Memory B cell (primary cell): ENCODE data around the gene RBBP8NL.
A peak's percentile ranks its signal among the peaks of the same experiment; 100 is the strongest.

Experiments used
- ATAC-seq: fragments of 150-1000 bp; cut with Tn5 transposase; 2 replicates; pipeline ENCODE4 v1.10.0; 2021; ENCODE audit warnings: low read depth, mild to moderate bottlenecking, moderate library complexity
- DNase-seq, 2 donors: peaks; one replicate each; pipeline ENCODE4 v3.0.0; 2022; ENCODE audit warnings: low spot score in 2 of 2
- H3K27ac Mint-ChIP-seq: one replicate; pipeline ENCODE4 v1.8.0; 2022; ENCODE audit warnings: mild to moderate bottlenecking, moderate library complexity, mixed read lengths
- H3K27me3 Mint-ChIP-seq: one replicate; pipeline ENCODE4 v1.8.0; 2022; ENCODE audit warnings: mixed read lengths
- H3K36me3 Mint-ChIP-seq: one replicate; pipeline ENCODE4 v1.8.0; 2022; ENCODE audit warnings: mild to moderate bottlenecking, mixed read lengths
- H3K4me1 Mint-ChIP-seq: one replicate; pipeline ENCODE4 v1.8.0; 2022; ENCODE audit warnings: mixed read lengths
- H3K4me3 Mint-ChIP-seq: one replicate; pipeline ENCODE4 v1.8.0; 2022; ENCODE audit warnings: mild to moderate bottlenecking, moderate library complexity, mixed read lengths
- H3K9me3 Mint-ChIP-seq: one replicate; pipeline ENCODE4 v1.8.0; 2022; ENCODE audit warnings: mixed read lengths

Gene RBBP8NL

GRCh38 chr20:62395311-62396242, 31.8 kb downstream of the RBBP8NL start:
- Mint-ChIP-seq H3K4me1 (peaks cover 7% of the 10 kb centered on the region), H3K36me3 (peaks cover 10% of the 10 kb centered on the region), H3K27me3 (no peaks in the 10 kb centered on the region), H3K27ac (no peak overlapping the region), H3K4me3 (no peak overlapping the region), H3K9me3 (peaks cover 4% of the 10 kb centered on the region)
- DNase-seq = no peak
- ATAC-seq = no peak

- DNase-seq = no peak
Measured at GRCh38 chr20:62394248-62395245, 32.8 kb downstream of the RBBP8NL start.

GRCh38 chr20:62393830-62394229, 33.5 kb downstream of the RBBP8NL start:
- H3K27me3 Mint-ChIP-seq = no peaks in the 10 kb centered on the region
- no peak for ATAC-seq
- H3K4me3 Mint-ChIP-seq = no peak overlapping the region
- peaks cover 4% of the 10 kb centered on the region for H3K9me3 Mint-ChIP-seq
- peaks cover 7% of the 10 kb centered on the region for H3K4me1 Mint-ChIP-seq
- H3K36me3 Mint-ChIP-seq = peaks cover 15% of the 10 kb centered on the region
- no peak for DNase-seq
- no peak overlapping the region for H3K27ac Mint-ChIP-seq

More at GRCh38 chr20:62394248-62395245, 32.8 kb downstream of the RBBP8NL start:
- no peak for ATAC-seq
- no peak overlapping the region for H3K27ac Mint-ChIP-seq
- peaks cover 4% of the 10 kb centered on the region for H3K9me3 Mint-ChIP-seq
- peaks cover 12% of the 10 kb centered on the region for H3K36me3 Mint-ChIP-seq
- peaks cover 7% of the 10 kb centered on the region for H3K4me1 Mint-ChIP-seq
- H3K27me3 Mint-ChIP-seq = no peaks in the 10 kb centered on the region
- no peak overlapping the region for H3K4me3 Mint-ChIP-seq

GRCh38 chr20:62393335-62393665, 34.0 kb downstream of the RBBP8NL start:
- DNase-seq = no peak
- Mint-ChIP-seq H3K4me1 (peaks cover 7% of the 10 kb centered on the region), H3K9me3 (peaks cover 4% of the 10 kb centered on the region), H3K27ac (no peak overlapping the region), H3K36me3 (peaks cover 15% of the 10 kb centered on the region), H3K27me3 (no peaks in the 10 kb centered on the region), H3K4me3 (no peak overlapping the region)
- no peak for ATAC-seq

GRCh38 chr20:62392621-62393334, 34.6 kb downstream of the RBBP8NL start:
- ATAC-seq (no peak), DNase-seq (no peak)
- Mint-ChIP-seq H3K36me3 (peaks cover 10% of the 10 kb centered on the region), H3K27me3 (no peaks in the 10 kb centered on the region), H3K4me3 (no peak overlapping the region), H3K4me1 (peaks cover 6% of the 10 kb centered on the region), H3K27ac (no peak overlapping the region), H3K9me3 (no peaks in the 10 kb centered on the region)

- Mint-ChIP-seq H3K4me3 (no peak overlapping the region), H3K9me3 (no peaks in the 10 kb centered on the region), H3K4me1 (peaks cover 10% of the 10 kb centered on the region), H3K27ac (no peak overlapping the region), H3K27me3 (no peaks in the 10 kb centered on the region), H3K36me3 (peaks cover 8% of the 10 kb centered on the region)
- DNase-seq = no peak
- no peak for ATAC-seq
Measured at GRCh38 chr20:62392077-62392418, 35.3 kb downstream of the RBBP8NL start.

GRCh38 chr20:62391165-62392076, 35.9 kb downstream of the RBBP8NL start:
- no peak overlapping the region for H3K4me3 Mint-ChIP-seq
- ATAC-seq (no peak), DNase-seq (no peak)
- no peak overlapping the region for H3K27ac Mint-ChIP-seq
- peaks cover 8% of the 10 kb centered on the region for H3K36me3 Mint-ChIP-seq
- H3K9me3 Mint-ChIP-seq = no peaks in the 10 kb centered on the region
- H3K4me1 Mint-ChIP-seq = peaks cover 10% of the 10 kb centered on the region
- no peaks in the 10 kb centered on the region for H3K27me3 Mint-ChIP-seq

GRCh38 chr20:62390317-62391164, 36.8 kb downstream of the RBBP8NL start:
- Mint-ChIP-seq H3K9me3 (no peaks in the 10 kb centered on the region), H3K27me3 (no peaks in the 10 kb centered on the region), H3K4me1 (peaks cover 14% of the 10 kb centered on the region), H3K27ac (no peak overlapping the region), H3K36me3 (peaks cover 8% of the 10 kb centered on the region), H3K4me3 (no peak overlapping the region)
- DNase-seq = no peak
- ATAC-seq = no peak

- Mint-ChIP-seq H3K9me3 (no peaks in the 10 kb centered on the region), H3K4me3 (no peak overlapping the region), H3K4me1 (peaks cover 18% of the 10 kb centered on the region)
Measured at GRCh38 chr20:62389601-62390087, 37.7 kb downstream of the RBBP8NL start.

GRCh38 chr20:62388839-62389600, 38.3 kb downstream of the RBBP8NL start:
- no peaks in the 10 kb centered on the region for H3K27me3 Mint-ChIP-seq
- DNase-seq = no peak
- no peak overlapping the region for H3K27ac Mint-ChIP-seq
- peak overlapping the region; percentile 11 for H3K4me3 Mint-ChIP-seq
- no peak for ATAC-seq
- H3K9me3 Mint-ChIP-seq = no peaks in the 10 kb centered on the region
- peaks cover 18% of the 10 kb centered on the region for H3K4me1 Mint-ChIP-seq
- peaks cover 5% of the 10 kb centered on the region for H3K36me3 Mint-ChIP-seq

More at GRCh38 chr20:62389601-62390087, 37.7 kb downstream of the RBBP8NL start:
- ATAC-seq (no peak), DNase-seq (no peak)
- H3K27ac Mint-ChIP-seq = no peak overlapping the region
- H3K36me3 Mint-ChIP-seq = peaks cover 5% of the 10 kb centered on the region
- no peaks in the 10 kb centered on the region for H3K27me3 Mint-ChIP-seq

- peak overlapping the region; percentile 96 for H3K4me3 Mint-ChIP-seq
- DNase-seq = no peak
- peaks cover 5% of the 10 kb centered on the region for H3K36me3 Mint-ChIP-seq
- ATAC-seq = no peak
- H3K9me3 Mint-ChIP-seq = no peaks in the 10 kb centered on the region
- peaks cover 21% of the 10 kb centered on the region for H3K4me1 Mint-ChIP-seq
- H3K27ac Mint-ChIP-seq = peak overlapping the region; percentile 92
- no peaks in the 10 kb centered on the region for H3K27me3 Mint-ChIP-seq
Measured at GRCh38 chr20:62387933-62388635, 39.3 kb downstream of the RBBP8NL start.
